Lung (tissue), 12 donors: ENCODE data around the gene C1orf53. TPM values are rescaled to one million over a fixed set of nuclear protein-coding genes. Genes with fewer than 3 reads are reported as not detected.

Experiments
- ATAC-seq: fragments of 200-7000 bp; cut with Tn5 transposase; one replicate; pipeline ENCODE4 v1.9.1; 2020; ENCODE audit warnings: moderate number of reproducible peaks; ENCODE audit not compliant: insufficient read depth, low FRiP score
- DNase-seq, 3 donors: peaks; one replicate each; pipeline ENCODE4 v3.0.0-alpha.2; 2013 to 2017
- H3K27ac ChIP-seq, 2 donors: one replicate each; pipeline ENCODE4 v1.5.1; 2013; ENCODE audit warnings: mild to moderate bottlenecking in 2 of 2, moderate library complexity in 2 of 2, control low read depth in 1 of 2, inconsistent platforms in 1 of 2, low read depth in 1 of 2, low read length in 1 of 2
- H3K27me3 ChIP-seq, 3 donors: one replicate each; pipeline ENCODE4 v1.5.1; 2013; ENCODE audit warnings: low read length in 2 of 3; ENCODE audit not compliant: control insufficient read depth in 3 of 3, insufficient read depth in 3 of 3
- H3K36me3 ChIP-seq, 4 donors: one replicate each; pipeline ENCODE4 v1.5.1; 2013; ENCODE audit warnings: low read length in 4 of 4, mild to moderate bottlenecking in 1 of 4, moderate library complexity in 1 of 4; ENCODE audit not compliant: control insufficient read depth in 4 of 4, insufficient read depth in 4 of 4
- H3K4me1 ChIP-seq, 5 donors: one replicate each; pipeline ENCODE4 v1.5.1; 2013; ENCODE audit warnings: low read length in 5 of 5, mild to moderate bottlenecking in 2 of 5, moderate library complexity in 1 of 5; ENCODE audit not compliant: control insufficient read depth in 5 of 5, insufficient read depth in 5 of 5
- H3K4me3 ChIP-seq: one replicate; pipeline ENCODE4 v1.5.1; 2013; ENCODE audit warnings: mild to moderate bottlenecking, control low read depth, moderate library complexity
- H3K9ac ChIP-seq, 2 donors: one replicate each; pipeline ENCODE4 v1.5.1; 2013; ENCODE audit warnings: low read length in 2 of 2, control low read depth in 1 of 2; ENCODE audit not compliant: insufficient read depth in 1 of 2
- H3K9me3 ChIP-seq, 4 donors: one replicate each; pipeline ENCODE4 v1.5.1; 2013; ENCODE audit warnings: low read length in 3 of 4, mild to moderate bottlenecking in 1 of 4, moderate library complexity in 1 of 4; ENCODE audit not compliant: control insufficient read depth in 4 of 4, insufficient read depth in 3 of 4
- WGBS, 2 donors: extraction: QIAGEN DNeasy Blood & Tissue Kit; methylation state at CpG; one replicate each; pipeline ENCODE4 v1.1.7; 2013; 5-methylcytosine and 5-hydroxymethylcytosine counted together
- polyA plus RNA-seq, 2 donors: library from polyadenylated mRNA; stranded (reverse); fragments of 200-250 nt; gene quantifications; one replicate each; pipeline ENCODE4 v1.2.1, GENCODE V29; 2013
- total RNA-seq, 2 donors: library from RNA; depleted of rRNA in 1 of 2; stranded (reverse); fragments of >200 nt in 1 of 2; gene quantifications; one replicate each; pipeline ENCODE4 v1.2.1, GENCODE V29; 2014 to 2021
- TF ChIP-seq, protein P1 (sequence below): IDR thresholded peaks from 2 replicates; pipeline ENCODE4 v1.5.1; 2012; ENCODE audit warnings: mild to moderate bottlenecking; ENCODE audit errors: control extremely low read depth, extremely low read depth
- donor health status: control.
- donor health status: control.
- donor health status: Bipolar disorder and iron deficiency.
- donor health status: healthy.
- donor health status: DM: yes; HTN: yes; CAD: no.

C1orf53 gene
- total and polyA plus RNA-seq, 4 donors: 3.6 to 23.7 (median 7.4) TPM

DNA sequence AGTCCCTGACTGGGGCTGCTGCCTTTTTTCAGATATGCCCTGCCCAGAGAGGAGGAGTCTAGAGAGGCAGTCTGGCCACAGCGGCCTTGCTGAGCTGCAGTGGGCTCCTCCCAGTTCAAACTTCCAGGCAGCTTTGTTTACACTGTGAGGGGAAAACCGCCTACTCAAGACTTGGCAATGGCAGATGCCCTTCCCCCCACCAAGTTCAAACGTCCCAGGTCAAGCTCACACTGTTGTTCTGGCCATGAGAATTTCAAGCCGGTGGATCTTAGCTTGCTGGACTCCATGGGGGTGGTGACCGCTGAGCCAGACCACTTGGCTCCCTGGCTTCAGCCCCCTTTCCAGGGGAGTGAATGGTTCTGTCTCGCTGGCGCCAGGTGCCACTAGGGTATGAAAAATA, 18.3 kb upstream of the C1orf53 start:
- TF ChIP-seq, protein P1, sequence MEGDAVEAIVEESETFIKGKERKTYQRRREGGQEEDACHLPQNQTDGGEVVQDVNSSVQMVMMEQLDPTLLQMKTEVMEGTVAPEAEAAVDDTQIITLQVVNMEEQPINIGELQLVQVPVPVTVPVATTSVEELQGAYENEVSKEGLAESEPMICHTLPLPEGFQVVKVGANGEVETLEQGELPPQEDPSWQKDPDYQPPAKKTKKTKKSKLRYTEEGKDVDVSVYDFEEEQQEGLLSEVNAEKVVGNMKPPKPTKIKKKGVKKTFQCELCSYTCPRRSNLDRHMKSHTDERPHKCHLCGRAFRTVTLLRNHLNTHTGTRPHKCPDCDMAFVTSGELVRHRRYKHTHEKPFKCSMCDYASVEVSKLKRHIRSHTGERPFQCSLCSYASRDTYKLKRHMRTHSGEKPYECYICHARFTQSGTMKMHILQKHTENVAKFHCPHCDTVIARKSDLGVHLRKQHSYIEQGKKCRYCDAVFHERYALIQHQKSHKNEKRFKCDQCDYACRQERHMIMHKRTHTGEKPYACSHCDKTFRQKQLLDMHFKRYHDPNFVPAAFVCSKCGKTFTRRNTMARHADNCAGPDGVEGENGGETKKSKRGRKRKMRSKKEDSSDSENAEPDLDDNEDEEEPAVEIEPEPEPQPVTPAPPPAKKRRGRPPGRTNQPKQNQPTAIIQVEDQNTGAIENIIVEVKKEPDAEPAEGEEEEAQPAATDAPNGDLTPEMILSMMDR: no peak
- no peak overlapping the region for H3K27ac ChIP-seq
- WGBS, 2 donors: 70 to 80% methylated on average over 7 of the region's 7 CpGs
- no peak for ATAC-seq
- H3K4me1 ChIP-seq: peaks cover 0 to 3% (median 0%) of the 10 kb centered on the region in 5 donors
- H3K27me3 ChIP-seq: no peaks in the 10 kb centered on the region
- no peak overlapping the region for H3K4me3 ChIP-seq
- H3K9me3 ChIP-seq: peaks cover 0 to 2% (median 0%) of the 10 kb centered on the region in 4 donors
- no peaks in the 10 kb centered on the region for H3K36me3 ChIP-seq
- no peak overlapping the region for H3K9ac ChIP-seq
- peak in 2 of 3 donors; percentile 3 to 13 for DNase-seq

DNA sequence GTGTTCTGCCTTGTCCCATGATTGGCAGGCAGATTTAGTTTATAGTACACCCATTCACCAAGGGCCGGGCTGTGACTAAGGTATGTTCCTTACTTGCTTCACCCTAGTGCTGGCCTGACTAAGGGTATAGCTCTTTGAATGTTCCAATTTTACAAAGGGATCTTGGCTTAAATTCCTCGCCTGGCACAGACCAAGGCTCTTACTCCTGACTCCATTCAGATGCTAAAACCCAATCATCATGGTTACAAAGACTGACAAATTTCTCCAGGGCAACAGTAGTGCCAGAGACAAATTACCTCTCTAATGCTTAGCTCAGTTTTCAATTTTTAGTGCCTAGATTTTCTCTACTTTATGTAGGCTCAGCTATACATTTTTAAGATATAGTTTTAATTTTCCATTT, 11.5 kb upstream of the C1orf53 start:
- DNase-seq (no peak), ATAC-seq (no peak)
- no peak overlapping the region for H3K27ac ChIP-seq
- H3K36me3 ChIP-seq: no peaks in the 10 kb centered on the region
- no peaks in the 10 kb centered on the region for H3K27me3 ChIP-seq
- no peaks in the 10 kb centered on the region for H3K9me3 ChIP-seq
- H3K4me1 ChIP-seq: no peaks in the 10 kb centered on the region
- no peak overlapping the region for H3K4me3 ChIP-seq
- no peak overlapping the region for H3K9ac ChIP-seq
- TF ChIP-seq, protein P1: no peak
- whole genome bisulfite sequencing, 2 donors: 87 to 92% methylated on average over 2 of the region's 2 CpGs

DNA sequence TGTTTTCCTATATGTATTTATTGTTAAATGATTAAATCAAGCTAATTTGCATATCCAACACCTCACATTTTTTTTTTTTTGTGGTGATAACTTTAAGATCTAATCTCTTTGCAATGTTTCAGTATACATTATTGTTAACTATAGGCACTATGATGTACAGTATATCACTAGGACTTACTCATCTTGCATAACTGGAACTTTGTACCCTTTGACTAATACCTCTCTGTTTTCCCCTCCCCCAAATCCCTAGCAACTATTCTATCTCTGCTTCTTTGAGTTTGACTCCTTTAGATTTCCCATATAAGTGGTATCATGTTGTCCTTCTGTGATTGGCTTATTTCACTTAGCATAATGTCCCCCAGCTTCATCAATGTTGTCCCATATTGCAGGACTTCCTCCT, 9.7 kb upstream of the C1orf53 start:
- DNase-seq (no peak), ATAC-seq (no peak)
- Histone ChIP-seq H3K4me3 (no peak overlapping the region), H3K27ac (no peak overlapping the region), H3K27me3 (peaks cover 0 to 5% (median 0%) of the 10 kb centered on the region in 3 donors), H3K9me3 (no peaks in the 10 kb centered on the region), H3K9ac (no peak overlapping the region), H3K4me1 (no peaks in the 10 kb centered on the region), H3K36me3 (no peaks in the 10 kb centered on the region)
- TF ChIP-seq, protein P1: no peak

DNA sequence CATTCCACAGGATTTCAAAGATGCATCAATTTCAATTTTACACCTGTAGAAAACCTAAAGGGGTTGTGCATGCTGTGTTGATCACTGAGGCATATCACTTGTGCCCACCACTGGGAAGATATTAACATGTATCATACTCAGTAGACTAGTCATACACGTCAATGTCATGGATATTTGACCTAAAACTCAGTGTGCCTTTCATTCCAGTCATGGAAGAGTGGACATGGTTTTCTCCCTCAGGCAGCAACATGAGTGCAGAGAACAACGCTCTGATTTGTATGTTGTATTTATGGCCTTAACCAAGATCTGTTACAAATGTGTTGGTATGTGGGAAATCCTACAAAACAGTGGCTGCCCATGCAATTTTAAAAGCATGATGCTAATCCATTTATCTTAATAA, 6.1 kb upstream of the C1orf53 start:
- Histone ChIP-seq H3K36me3 (no peaks in the 10 kb centered on the region), H3K9me3 (no peaks in the 10 kb centered on the region), H3K27ac (no peak overlapping the region), H3K4me3 (no peak overlapping the region), H3K4me1 (no peaks in the 10 kb centered on the region), H3K9ac (no peak overlapping the region), H3K27me3 (peaks cover 0 to 7% (median 0%) of the 10 kb centered on the region in 3 donors)
- TF ChIP-seq, protein P1: no peak
- 84 to 93% methylated on average over 2 of the region's 2 CpGs for WGBS, 2 donors
- ATAC-seq (no peak), DNase-seq (no peak)
